Upper lobe of left lung (tissue), 6 donors: ENCODE data around the gene DDC. TPM values are rescaled to one million over a fixed set of nuclear protein-coding genes. Genes with fewer than 3 reads are reported as not detected.
"Not testable (repeated sequence)": the region's sequence is repeated elsewhere in the genome, so short reads cannot be mapped to it uniquely, and the experiment has no call there.

ENCODE experiments used
- ATAC-seq, 2 donors: fragments of 200-7000 bp; cut with Tn5 transposase; one replicate each; pipeline ENCODE4 v1.9.1; 2022; ENCODE audit warnings: mild to moderate bottlenecking in 2 of 2, moderate library complexity in 2 of 2; ENCODE audit not compliant: low FRiP score in 2 of 2
- DNase-seq, 2 donors: peaks; one replicate each; pipeline ENCODE4 v3.0.0-alpha.2; 2019 to 2020
- H3K27ac ChIP-seq, 4 donors: fragments of 200-600 bp; sonication (generic); one replicate each; pipeline ENCODE4 v1.5.1; 2016 to 2019
- H3K27me3 ChIP-seq, 4 donors: fragments of 200-600 bp; sonication (generic); one replicate each; pipeline ENCODE4 v1.5.1; 2017 to 2019
- H3K36me3 ChIP-seq, 4 donors: fragments of 200-600 bp; sonication (generic); one replicate each; pipeline ENCODE4 v1.5.1; 2016 to 2019
- H3K4me1 ChIP-seq, 4 donors: fragments of 200-600 bp; sonication (generic); one replicate each; pipeline ENCODE4 v1.5.1; 2018 to 2019
- H3K4me3 ChIP-seq, 4 donors: fragments of 200-600 bp; sonication (generic); one replicate each; pipeline ENCODE4 v1.5.1; 2017 to 2019; ENCODE audit warnings: mild to moderate bottlenecking in 2 of 4, moderate library complexity in 1 of 4
- H3K9me3 ChIP-seq, 4 donors: fragments of 200-600 bp; sonication (generic); one replicate each; pipeline ENCODE4 v1.5.1; 2018 to 2019
- EP300 ChIP-seq, 4 donors: sonication (generic); formaldehyde crosslinking; IDR thresholded peaks; one replicate each; pipeline ENCODE4 v1.5.1; 2017; ENCODE audit warnings: antibody characterized with exemption in 4 of 4, control low read depth in 2 of 4
- POLR2A ChIP-seq, 4 donors: fragments of 450-650 bp; IDR thresholded peaks; one replicate each; pipeline ENCODE4 v1.5.1; 2016 to 2017; ENCODE audit warnings: antibody characterized with exemption in 4 of 4, mild to moderate bottlenecking in 2 of 4
- POLR2AphosphoS5 ChIP-seq, 2 donors: sonication (generic); formaldehyde crosslinking; IDR thresholded peaks; one replicate each; pipeline ENCODE4 v1.5.1; 2017; ENCODE audit warnings: antibody characterized with exemption in 2 of 2
- WGBS, 2 donors: methylation state at CpG; one replicate each; pipeline ENCODE4 v1.1.5; 2017 to 2018; 5-methylcytosine and 5-hydroxymethylcytosine counted together
- total RNA-seq, 6 donors: library from RNA; depleted of rRNA in 4 of 6; stranded (reverse); fragments of >200 nt in 4 of 6; gene quantifications; one replicate each; pipeline versions ENCODE4 v1.1.0 to v1.2.1, GENCODE V29; 2016 to 2021
- TF ChIP-seq, protein P1 (sequence below), 6 experiments: fragments of 450-650 bp in 4 of 6; fragments of 200-600 bp in 2 of 6; sonication (generic) in 2 of 6; IDR thresholded peaks; one replicate each; pipeline ENCODE4 v1.5.1; 2016 to 2019; ENCODE audit warnings: antibody characterized with exemption in 6 of 6
- donor health status: DM: no; HTN: no; CAD: no; lungs with moderate emphysema.
- donor health status: DM: no; HTN: yes; CAD: no; lungs with severe emphysema.

The DDC gene
- total RNA-seq, 6 donors from 2014 or later, result 1.2 to 2.0 (median 1.4) TPM; not detected in 1

DNA sequence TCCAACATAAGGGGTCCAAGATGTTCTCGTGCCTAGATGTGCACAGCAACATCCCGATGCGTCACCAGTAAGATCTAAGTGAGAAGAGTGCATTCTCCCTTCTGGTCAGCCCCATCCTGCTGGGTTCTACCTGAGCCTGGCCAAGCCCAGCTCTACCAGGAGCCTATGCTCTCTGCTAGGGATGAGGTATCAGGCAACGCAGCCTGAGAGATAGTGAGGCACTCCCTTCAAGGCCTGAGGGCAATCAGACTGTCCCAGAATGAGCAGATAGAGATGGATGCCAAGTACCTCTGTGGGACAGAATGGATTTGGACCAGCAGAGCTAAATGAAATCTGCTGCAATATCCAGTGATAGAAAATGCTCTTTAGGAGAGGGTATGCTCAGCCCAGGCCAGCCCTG, 26.7 kb downstream of the DDC start:
- Histone ChIP-seq H3K27ac (no peak overlapping the region), H3K36me3 (no peaks in the 10 kb centered on the region), H3K9me3 (no peaks in the 10 kb centered on the region), H3K27me3 (no peaks in the 10 kb centered on the region), H3K4me3 (no peak overlapping the region), H3K4me1 (peaks cover 0 to 2% (median 0%) of the 10 kb centered on the region in 4 donors)
- no peak for ATAC-seq
- TF ChIP-seq POLR2AphosphoS5 (IDR thresholded peaks at IDR 0.05), result no peak
- no peak for TF ChIP-seq EP300 (IDR thresholded peaks at IDR 0.05)
- TF ChIP-seq, protein P1, sequence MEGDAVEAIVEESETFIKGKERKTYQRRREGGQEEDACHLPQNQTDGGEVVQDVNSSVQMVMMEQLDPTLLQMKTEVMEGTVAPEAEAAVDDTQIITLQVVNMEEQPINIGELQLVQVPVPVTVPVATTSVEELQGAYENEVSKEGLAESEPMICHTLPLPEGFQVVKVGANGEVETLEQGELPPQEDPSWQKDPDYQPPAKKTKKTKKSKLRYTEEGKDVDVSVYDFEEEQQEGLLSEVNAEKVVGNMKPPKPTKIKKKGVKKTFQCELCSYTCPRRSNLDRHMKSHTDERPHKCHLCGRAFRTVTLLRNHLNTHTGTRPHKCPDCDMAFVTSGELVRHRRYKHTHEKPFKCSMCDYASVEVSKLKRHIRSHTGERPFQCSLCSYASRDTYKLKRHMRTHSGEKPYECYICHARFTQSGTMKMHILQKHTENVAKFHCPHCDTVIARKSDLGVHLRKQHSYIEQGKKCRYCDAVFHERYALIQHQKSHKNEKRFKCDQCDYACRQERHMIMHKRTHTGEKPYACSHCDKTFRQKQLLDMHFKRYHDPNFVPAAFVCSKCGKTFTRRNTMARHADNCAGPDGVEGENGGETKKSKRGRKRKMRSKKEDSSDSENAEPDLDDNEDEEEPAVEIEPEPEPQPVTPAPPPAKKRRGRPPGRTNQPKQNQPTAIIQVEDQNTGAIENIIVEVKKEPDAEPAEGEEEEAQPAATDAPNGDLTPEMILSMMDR (IDR thresholded peaks at IDR 0.05), result no peak
- TF ChIP-seq POLR2A (IDR thresholded peaks at IDR 0.05), result no peak
- WGBS, 2 donors, result 82 to 95% methylated on average over 4 of the region's 4 CpGs
- no peak for DNase-seq

GRCh38 chr7:50537417-50537816, 27.8 kb downstream of the DDC start:
- ATAC-seq (no peak), DNase-seq (no peak)
- 92% methylated on average over 8 of the region's 8 CpGs for WGBS, 2 donors
- Histone ChIP-seq H3K36me3 (no peaks in the 10 kb centered on the region), H3K27me3 (no peaks in the 10 kb centered on the region), H3K4me3 (no peak overlapping the region), H3K27ac (no peak overlapping the region), H3K9me3 (no peaks in the 10 kb centered on the region), H3K4me1 (peaks cover 0 to 2% (median 0%) of the 10 kb centered on the region in 4 donors)
- TF ChIP-seq POLR2AphosphoS5 (IDR thresholded peaks at IDR 0.05) (no peak), EP300 (IDR thresholded peaks at IDR 0.05) (no peak), POLR2A (IDR thresholded peaks at IDR 0.05) (no peak)
- TF ChIP-seq, protein P1 (IDR thresholded peaks at IDR 0.05), result no peak

GRCh38 chr7:50535291-50535711, 29.9 kb downstream of the DDC start:
- 79 to 84% methylated on average over 7 of the region's 7 CpGs for WGBS, 2 donors
- TF ChIP-seq POLR2AphosphoS5 (IDR thresholded peaks at IDR 0.05), result peak in 1 of 2 donors; percentile 15
- not testable (repeated sequence) for DNase-seq, H3K9me3 ChIP-seq, H3K4me3 ChIP-seq, H3K4me1 ChIP-seq, H3K27me3 ChIP-seq, H3K27ac ChIP-seq, H3K36me3 ChIP-seq
- ATAC-seq, result peak in 1 of 2 donors; percentile 20

GRCh38 chr7:50534690-50535290, 30.4 kb downstream of the DDC start:
- Histone ChIP-seq H3K4me3 (no peak overlapping the region), H3K36me3 (no peaks in the 10 kb centered on the region), H3K27me3 (no peaks in the 10 kb centered on the region), H3K9me3 (no peaks in the 10 kb centered on the region), H3K4me1 (peaks cover 0 to 2% (median 0%) of the 10 kb centered on the region in 4 donors), H3K27ac (no peak overlapping the region)
- TF ChIP-seq POLR2A (IDR thresholded peaks at IDR 0.05), result no peak
- WGBS, 2 donors, result 58 to 67% methylated on average over 12 of the region's 12 CpGs
- ATAC-seq, result peak; percentile 6 to 41
- no peak for DNase-seq

DNA sequence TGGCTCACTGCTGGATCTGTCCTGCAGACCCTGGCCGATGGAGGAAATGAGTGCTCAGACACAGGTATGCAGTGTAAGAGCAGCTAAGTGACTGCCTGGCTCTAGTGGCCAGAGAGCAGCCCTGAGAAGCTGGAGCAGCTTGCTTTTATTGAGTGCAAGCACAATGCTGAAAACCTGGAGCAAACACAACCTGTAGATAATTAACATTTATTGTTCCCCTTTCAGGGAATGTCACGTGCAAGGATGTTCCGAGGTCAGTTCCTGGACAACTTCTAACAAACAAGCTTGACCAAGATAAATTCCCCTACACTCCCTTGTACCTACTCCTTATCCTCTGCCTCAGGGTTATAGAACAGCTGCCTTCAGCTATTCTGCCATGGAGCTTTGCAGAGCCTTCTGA, 31.3 kb downstream of the DDC start:
- no peak overlapping the region for H3K27ac ChIP-seq
- no peaks in the 10 kb centered on the region for H3K36me3 ChIP-seq
- peaks cover 0 to 2% (median 0%) of the 10 kb centered on the region in 4 donors for H3K4me1 ChIP-seq
- H3K4me3 ChIP-seq, result no peak overlapping the region
- H3K27me3 ChIP-seq, result no peaks in the 10 kb centered on the region
- no peak for TF ChIP-seq EP300 (IDR thresholded peaks at IDR 0.05)
- TF ChIP-seq, protein P1 (IDR thresholded peaks at IDR 0.05), result no peak
- TF ChIP-seq POLR2AphosphoS5 (IDR thresholded peaks at IDR 0.05), result no peak
- TF ChIP-seq POLR2A (IDR thresholded peaks at IDR 0.05), result no peak
- ATAC-seq (no peak), DNase-seq (no peak)
- 67 to 68% methylated on average over 3 of the region's 3 CpGs for WGBS, 2 donors
- H3K9me3 ChIP-seq, result no peaks in the 10 kb centered on the region

DNA sequence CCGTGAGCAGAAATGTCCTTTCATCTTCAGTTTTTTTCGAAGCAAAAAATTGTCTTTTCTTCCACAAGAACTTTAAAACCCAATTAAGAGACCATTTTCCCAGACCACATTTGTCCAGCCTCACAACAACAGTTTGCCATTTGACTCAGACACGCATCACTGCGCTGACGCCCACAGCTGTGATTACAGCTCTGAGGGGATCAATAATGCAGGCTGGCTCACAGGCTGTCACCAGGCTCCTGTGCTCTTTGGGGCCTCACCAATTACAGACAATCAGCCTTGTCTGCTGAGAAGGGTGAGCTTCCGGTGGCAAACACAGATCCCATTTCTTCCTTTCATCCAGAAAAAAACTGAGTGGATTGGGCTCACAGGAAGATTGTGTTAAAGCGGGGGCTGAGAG, 33.3 kb downstream of the DDC start:
- ATAC-seq (no peak), DNase-seq (no peak)
- no peak overlapping the region for H3K4me3 ChIP-seq
- no peaks in the 10 kb centered on the region for H3K36me3 ChIP-seq
- H3K4me1 ChIP-seq, result peaks cover 0 to 2% (median 0%) of the 10 kb centered on the region in 4 donors
- WGBS, 2 donors, result 85 to 92% methylated on average over 7 of the region's 7 CpGs
- H3K9me3 ChIP-seq, result no peaks in the 10 kb centered on the region
- H3K27ac ChIP-seq, result no peak overlapping the region
- TF ChIP-seq EP300 (IDR thresholded peaks at IDR 0.05) (no peak), POLR2A (IDR thresholded peaks at IDR 0.05) (no peak)
- TF ChIP-seq, protein P1 (IDR thresholded peaks at IDR 0.05), result no peak
- no peaks in the 10 kb centered on the region for H3K27me3 ChIP-seq
